ENCODE results near the gene CLCN6.
A peak's percentile ranks its signal among the peaks of the same experiment; 100 is the strongest.

CLCN6 gene

GRCh38 chr1:11780380-11781147, 25.4 kb upstream of the CLCN6 start:
- DNase-seq: no peak

DNA sequence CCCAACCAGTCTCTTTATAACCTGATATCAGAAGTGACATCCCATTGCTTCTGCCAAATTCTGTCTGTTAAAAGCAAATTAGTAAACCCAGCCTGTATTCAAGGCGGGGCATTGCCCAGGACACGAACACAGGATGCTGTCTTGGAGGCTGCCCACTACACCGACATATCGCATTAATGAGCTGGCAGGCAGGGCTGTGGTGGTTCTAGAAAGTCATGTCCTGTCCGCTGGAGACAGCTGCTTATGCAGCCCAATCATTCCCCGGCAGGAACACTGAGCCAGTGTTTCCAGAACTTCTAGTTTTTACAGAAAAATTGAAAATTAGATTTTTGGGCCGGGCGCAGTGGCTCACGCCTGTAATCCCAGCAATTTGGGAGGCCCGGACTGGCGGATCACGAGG, 24.7 kb upstream of the CLCN6 start:
- DNase-seq: no peak

DNA sequence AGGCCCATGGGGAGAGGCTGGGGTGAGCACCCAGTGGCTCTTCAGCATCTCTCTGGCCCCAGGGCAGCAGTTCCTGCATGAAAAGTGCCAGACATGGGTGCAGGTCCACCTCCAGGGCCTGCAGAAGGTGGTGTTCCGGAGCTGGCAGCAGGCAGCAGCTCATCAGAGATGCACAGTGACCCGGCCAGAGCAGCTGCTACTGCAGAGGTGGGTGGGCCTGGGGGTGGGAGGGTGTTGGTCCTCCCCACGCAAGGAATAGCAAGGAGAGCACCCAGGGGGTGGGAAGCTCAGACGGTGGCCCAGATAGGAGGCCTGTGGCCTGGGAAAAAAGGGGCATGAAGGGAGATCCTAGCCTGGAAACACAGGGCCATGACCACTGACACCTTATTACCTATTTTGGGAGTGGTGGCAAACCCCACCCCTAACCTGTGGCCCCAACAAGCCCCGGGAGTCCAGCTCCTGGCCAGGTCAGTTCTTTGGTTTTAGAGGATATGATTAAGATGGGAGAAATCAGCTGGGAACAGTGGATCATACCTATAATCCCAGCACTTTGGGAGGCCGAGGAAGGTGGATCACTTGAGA, 23.8 kb upstream of the CLCN6 start:
- DNase-seq: no peak

DNA sequence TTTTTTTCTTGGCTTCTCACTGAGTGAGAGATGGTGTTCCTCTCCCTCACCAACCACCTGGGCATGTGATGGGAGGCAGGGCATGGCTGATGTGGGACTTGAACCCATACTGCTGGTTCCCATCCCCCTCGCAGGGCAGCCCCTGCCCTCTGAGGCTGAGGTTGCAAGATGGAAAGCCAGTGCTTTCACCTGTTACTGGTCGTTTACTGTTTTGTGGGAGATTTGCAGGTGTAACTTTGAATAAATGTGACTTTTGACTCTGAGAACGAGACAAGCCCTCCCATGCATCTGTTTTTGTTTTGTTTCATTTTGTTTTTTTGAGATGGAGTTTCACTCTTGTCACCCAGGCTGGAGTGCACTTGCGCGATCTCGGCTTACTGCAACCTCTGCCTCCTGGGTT, 22.4 kb upstream of the CLCN6 start:
- DNase-seq: no peak

- no peak for DNase-seq
Measured at GRCh38 chr1:11784256-11784992, 21.6 kb upstream of the CLCN6 start.

DNA sequence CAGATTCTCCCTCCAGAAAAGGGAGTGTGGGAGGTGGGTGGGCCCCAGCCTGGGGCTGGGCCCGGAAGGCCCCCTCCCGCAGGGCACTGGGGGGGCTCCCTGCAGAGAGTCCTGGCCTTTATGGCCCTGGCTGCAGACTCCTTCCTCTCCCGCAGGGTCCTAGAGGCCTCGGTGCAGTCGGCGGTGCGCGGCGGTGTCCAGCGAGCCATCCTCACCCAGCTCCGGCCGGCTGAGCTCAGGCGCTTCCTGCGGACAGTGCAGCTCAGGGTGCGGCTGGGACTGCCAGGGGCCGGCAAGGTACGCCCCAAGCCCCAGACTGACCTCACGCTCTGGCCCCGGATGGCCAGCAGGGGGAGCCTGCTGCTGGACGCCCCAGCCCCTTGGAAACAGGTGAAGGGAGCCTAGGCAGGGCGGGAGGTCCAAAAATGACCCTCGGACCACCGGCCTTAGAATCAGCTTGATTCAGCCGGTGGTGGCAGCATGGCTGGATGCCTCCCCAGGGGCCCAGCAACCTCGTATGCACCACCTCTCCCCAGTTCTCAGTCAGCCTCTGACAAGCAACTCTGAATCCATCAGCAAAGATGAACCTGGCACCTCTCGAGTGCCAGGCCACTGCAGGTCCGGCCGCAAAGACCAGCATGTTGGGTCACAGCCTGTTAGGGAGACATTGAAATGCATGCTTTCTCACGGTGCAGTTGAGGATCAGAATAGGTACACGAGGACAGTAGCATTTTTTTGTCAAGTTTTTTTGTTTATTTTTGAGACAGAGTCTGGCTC, 20.8 kb upstream of the CLCN6 start:
- DNase-seq: peak; percentile 82

GRCh38 chr1:11786168-11786567, 19.8 kb upstream of the CLCN6 start:
- DNase-seq: no peak

DNA sequence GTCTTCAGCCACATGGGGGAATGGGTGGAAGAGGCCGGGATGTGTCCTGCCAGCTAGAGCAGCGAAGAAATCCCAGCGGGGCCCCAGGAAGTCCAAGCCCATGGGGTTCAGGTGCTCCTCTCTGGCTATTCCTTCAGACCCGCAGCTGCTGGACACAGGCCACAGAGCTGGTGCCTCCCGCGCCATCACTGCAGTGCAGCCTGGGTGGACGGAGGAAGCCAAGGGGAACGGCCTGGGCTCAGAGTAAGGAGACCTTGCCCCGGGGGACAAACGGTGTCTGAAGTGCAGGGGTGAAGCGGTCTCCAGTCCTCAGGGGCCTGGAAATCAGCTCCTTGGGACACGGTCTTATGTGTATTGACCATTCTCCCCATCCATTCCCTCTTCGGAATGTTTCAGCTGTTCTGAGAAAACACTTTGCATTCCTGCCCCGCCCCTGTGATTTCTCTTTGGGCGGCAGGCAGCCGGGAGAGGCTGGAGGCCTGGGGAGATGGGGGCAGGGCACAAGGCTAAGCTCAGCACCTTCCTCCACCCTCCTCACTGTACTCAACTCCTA, 18.7 kb upstream of the CLCN6 start:
- DNase-seq: no peak

GRCh38 chr1:11787804-11788436, 18.1 kb upstream of the CLCN6 start:
- DNase-seq: no peak

GRCh38 chr1:11788549-11789053, 17.4 kb upstream of the CLCN6 start:
- no peak for DNase-seq

DNA sequence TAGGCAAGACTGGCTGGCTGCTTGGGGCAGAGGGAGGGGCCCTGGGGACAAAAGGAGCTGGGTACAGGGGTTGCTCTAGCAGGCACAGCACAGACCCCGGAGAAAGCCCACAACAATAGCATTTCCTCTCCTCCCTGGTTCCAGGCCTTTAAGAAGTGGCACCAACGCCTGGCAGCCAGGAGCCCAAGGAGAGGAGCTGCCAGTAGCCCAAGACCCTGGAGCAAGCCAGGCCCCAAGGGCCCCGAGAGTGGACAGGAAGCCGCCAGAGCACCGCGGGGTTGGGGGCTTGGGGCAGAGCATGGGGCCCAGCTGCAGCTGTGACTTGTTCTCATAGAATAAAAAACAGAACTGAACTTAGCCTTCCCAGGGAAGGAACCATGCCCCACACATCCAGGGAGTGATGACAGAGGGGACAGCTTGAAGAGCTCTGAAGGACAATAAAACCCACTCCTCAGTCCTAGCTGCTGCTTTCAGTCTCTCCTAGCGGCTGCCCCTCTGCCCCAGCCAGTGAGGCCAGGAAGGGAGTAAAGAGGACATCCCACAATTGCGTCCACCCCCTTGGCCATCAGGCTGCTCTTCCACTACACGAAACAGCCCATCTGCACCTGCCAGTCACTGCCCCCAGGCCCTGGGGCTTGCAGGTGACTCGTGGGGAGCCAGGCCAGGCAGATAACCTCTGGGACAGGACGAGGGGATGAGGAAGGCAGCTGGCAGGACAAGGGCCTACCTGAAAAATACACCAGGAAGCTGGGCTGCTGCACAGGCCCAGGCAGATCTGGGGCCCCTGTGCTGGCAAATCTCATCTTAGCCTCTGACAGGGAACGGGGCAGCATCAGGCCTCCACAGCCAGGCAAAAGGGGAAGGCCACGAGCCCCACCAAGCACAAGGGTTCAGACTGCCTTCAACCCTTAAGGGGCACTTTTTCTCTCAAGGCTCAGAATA, 16.6 kb upstream of the CLCN6 start:
- DNase-seq: no peak

- DNase-seq: no peak
Measured at GRCh38 chr1:11790101-11790879, 15.7 kb upstream of the CLCN6 start.

GRCh38 chr1:11790880-11791715, 14.9 kb upstream of the CLCN6 start:
- DNase-seq: no peak

GRCh38 chr1:11792106-11792505, 13.9 kb upstream of the CLCN6 start:
- DNase-seq: no peak

GRCh38 chr1:11793819-11794218, 12.2 kb upstream of the CLCN6 start:
- no peak for DNase-seq

DNA sequence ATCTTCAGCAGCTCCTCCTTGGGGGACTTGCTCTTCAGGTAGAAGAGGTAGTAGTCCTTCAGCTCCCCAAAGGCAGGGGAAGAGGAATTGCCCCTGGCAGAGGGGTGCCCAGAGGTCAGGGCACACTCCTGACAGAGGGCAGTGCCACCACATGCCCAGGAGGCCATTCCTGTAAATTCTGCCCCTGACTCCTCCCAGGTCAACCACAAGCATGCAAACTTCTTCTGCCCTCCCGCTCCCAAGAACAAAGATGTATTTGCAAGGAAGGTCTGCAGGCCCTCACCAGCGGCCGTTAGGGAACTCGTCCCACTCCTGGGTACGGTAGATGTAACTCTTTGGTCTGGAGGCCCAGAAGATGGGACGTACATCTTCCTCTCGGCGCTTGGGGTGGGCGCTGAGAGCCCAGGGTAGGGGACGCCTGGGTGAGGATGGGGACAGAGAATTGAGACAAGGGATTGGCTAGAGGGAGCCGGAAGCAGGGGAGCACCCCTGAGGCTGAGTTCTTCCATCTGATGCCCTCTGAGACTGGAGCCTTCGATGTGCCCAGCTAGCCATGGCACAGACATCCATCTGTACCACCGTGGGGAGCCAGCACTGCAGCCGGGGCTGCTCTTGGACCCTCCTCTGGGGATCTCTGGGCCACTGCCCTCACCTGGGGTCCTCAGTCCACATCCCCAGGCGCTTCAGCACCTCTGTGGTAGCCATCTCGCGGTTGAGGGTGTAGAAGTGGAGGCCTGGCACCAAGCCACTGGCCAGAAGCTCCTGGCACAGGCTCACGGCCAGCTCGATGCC, 11.3 kb upstream of the CLCN6 start:
- DNase-seq: peak; percentile 54

DNA sequence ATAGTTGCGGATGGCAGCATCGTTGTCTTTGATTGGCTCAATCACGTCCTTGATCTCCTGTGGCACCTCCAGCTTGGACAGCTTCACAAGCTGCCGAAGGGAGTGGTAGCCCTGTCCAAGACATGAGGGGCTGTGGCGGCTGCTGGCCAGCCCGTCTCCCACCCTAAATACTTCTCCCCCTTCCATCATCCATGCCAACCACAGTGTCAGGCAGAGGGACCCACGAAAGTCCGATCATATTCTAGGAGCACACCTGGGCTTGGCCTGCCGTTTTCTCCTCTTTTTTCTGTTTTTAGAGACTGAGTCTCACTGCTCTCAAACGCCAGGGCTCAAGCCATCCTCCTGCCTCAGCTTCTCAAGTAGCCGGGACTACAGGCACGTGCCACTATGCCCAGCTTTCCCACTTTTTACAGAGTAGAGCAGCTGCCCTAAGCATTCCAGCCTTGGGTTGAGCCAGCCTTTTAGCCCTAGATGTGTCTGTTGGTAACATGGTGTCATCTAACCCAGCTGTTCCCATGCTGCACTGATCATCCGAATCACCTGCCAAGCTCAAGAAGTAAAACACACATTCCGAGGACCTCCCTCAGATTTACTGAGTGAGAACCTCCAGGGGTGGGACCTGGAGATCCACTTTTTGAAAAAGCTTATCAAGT, 10.6 kb upstream of the CLCN6 start:
- peak; percentile 47 for DNase-seq

Measured in activated effector memory CD4-positive, alpha-beta T cell treated with anti-CD3 and anti-CD28 coated beads, Interleukin-2, amount 50 U/mL, for 16 hours (primary cell).